Fibroblast of villous mesenchyme (primary cell): ENCODE measurements around the gene MSI2. TPM values are rescaled to one million over a fixed set of nuclear protein-coding genes. Genes with fewer than 3 reads are reported as not detected.
A peak's percentile ranks its signal among the peaks of the same experiment; 100 is the strongest.

Source experiments
- DNase-seq: peaks from one replicate; pipeline ENCODE4 v3.0.0-alpha.2; 2010; ENCODE audit warnings: low read depth
- H3K4me3 ChIP-seq: 2 replicates; pipeline ENCODE4 v1.5.1; 2011; ENCODE audit warnings: low read depth, mild to moderate bottlenecking, low read length
- total RNA-seq: library from RNA; depleted of rRNA; stranded (reverse); fragments of >200 nt; gene quantifications from 2 replicates; pipeline ENCODE4 v1.2.3, GENCODE V29; 2012
- TF ChIP-seq, protein P1 (sequence below): IDR thresholded peaks from 2 replicates; pipeline ENCODE4 v1.5.1; 2012; ENCODE audit warnings: low read depth, mild to moderate bottlenecking, low read length; ENCODE audit not compliant: insufficient read depth

Gene MSI2
- total RNA-seq, 1 donor, result 50.1 TPM

DNA sequence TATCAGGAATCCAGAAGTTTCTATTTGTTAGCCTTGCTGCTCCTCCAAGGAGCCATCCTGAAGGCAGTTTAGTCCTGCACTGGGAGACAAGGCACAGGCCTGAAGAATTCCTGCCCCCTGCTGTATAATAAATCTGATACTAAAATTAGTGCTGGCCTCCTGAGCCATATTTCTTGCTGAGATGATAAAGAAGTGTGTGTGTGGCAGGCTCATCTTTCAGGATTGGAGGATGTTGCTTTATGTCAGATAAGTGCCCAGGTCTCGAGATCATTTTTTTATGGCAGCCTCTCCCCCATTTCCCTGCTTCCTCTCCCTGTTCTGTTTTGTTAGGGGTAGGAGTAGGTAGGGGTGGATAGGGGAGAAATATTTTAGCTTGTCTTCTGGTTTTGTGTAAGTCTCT is 26.0 kb downstream of the MSI2 start:
- no peak overlapping the region for H3K4me3 ChIP-seq
- DNase-seq, result no peak
- TF ChIP-seq, protein P1, sequence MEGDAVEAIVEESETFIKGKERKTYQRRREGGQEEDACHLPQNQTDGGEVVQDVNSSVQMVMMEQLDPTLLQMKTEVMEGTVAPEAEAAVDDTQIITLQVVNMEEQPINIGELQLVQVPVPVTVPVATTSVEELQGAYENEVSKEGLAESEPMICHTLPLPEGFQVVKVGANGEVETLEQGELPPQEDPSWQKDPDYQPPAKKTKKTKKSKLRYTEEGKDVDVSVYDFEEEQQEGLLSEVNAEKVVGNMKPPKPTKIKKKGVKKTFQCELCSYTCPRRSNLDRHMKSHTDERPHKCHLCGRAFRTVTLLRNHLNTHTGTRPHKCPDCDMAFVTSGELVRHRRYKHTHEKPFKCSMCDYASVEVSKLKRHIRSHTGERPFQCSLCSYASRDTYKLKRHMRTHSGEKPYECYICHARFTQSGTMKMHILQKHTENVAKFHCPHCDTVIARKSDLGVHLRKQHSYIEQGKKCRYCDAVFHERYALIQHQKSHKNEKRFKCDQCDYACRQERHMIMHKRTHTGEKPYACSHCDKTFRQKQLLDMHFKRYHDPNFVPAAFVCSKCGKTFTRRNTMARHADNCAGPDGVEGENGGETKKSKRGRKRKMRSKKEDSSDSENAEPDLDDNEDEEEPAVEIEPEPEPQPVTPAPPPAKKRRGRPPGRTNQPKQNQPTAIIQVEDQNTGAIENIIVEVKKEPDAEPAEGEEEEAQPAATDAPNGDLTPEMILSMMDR, result no peak

DNA sequence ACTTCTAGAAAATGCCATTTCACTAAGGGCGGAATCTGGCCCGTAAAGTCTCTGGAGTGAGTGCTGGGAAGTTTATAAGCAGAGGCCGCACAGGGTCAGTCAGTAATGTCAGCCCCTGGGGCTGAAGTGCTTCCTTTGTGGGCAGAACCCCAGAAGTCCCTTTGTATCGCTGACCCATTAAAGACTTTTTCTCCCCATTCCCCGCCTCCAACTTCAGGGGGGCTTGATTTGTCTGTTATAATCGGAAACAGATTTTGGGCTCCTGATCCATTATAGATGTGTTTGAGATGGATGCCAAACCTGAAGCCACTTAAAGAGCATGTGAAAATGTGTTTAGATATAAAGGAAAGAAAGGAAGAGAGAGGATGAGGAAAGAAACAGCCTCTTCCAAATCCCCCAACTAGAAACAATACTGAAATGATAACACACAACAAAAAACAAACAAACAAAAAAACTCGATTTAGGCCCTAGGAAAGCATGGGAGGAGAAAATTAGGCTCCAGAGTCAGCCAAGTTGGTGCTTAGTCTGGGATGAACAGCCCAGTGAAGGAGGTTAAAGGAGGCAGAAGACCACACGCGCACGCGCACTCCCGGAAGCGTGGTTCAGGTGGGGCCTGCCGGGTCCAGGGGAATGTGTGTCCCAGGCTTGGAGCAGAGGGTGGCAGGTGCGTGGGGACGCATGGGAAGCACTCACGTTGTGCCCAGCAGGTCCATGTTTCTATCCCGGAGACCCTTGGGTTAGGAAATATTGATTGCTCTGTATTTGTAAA is 27.1 kb downstream of the MSI2 start:
- TF ChIP-seq, protein P1, result no peak

DNA sequence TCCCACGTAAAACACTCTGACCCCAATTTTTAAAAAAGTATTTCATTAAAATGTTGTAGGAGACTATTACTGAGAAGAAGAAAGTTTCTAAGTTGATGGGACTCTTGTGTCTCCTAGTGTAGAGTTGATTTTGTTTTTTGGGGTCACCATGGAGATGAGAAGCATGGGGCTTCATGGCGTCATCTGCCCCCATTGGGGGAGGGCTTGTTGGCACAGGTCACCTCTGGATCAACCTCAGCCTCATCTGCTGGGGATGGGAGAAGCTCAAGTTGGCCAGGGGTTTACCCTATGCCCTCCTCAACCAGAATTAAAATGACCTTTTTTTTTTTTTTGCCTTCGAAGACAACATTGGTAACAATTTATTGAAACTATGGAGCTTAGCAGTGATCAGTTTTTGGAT is 28.3 kb downstream of the MSI2 start:
- DNase-seq, result no peak
- TF ChIP-seq, protein P1, result no peak

More for the DNA sequence above, 27.1 kb downstream of the MSI2 start:
- no peak overlapping the region for H3K4me3 ChIP-seq
- DNase-seq, result no peak

DNA sequence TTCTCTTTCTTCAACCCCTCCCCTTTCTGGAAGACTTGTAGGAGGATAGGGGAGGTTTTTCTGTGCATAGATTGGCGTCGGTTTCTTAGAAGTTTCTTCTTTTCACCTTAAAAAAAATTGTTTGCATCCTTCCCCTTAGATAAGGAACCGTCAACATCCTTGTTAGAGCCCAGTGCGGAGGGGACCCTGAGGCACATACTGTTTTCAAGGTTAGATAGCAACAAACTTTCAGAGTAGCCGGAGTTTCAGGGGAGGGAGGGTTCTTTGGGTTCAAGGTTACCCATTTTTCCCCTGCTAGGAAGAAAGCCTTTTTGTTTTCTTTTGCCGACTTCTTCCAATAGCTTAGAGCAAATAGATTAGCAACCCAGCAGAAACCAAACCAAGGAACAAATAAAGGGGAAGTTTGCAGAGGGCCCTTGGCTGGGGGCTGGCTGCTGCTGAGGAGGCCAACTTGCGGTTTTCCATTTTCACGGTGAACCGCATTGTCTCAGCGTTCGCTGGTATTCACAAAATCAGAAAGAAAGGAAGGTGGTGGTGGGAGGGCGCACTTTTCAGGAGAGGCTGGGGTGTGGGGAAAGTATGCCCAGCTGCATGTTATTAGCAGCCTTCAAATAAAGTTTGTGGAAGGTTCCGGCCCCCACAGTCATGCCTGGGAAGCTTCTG is 28.8 kb downstream of the MSI2 start:
- H3K4me3 ChIP-seq, result no peak overlapping the region
- DNase-seq, result no peak
- TF ChIP-seq, protein P1, result no peak

More for the DNA sequence above, 28.3 kb downstream of the MSI2 start:
- no peak overlapping the region for H3K4me3 ChIP-seq

DNA sequence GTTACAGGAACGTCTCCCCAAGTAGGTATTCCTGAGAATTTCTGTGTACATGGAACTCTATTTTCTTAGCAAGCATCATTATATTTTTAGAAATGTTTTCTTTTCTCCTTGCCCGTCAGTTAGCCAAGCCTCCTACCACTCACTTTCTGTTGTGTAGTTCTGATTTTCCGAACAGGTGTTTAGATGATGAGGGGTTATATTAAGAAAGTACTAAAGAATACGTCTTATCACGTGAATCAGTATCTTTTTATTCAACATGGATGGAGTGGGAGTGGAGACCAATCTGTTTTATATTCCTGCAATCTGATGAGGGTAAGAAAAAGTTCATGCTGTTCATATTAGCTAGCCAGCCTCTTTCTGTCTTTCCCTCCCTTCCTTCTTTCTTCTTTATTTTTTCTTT is 29.4 kb downstream of the MSI2 start:
- no peak overlapping the region for H3K4me3 ChIP-seq
- TF ChIP-seq, protein P1, result no peak
- no peak for DNase-seq

DNA sequence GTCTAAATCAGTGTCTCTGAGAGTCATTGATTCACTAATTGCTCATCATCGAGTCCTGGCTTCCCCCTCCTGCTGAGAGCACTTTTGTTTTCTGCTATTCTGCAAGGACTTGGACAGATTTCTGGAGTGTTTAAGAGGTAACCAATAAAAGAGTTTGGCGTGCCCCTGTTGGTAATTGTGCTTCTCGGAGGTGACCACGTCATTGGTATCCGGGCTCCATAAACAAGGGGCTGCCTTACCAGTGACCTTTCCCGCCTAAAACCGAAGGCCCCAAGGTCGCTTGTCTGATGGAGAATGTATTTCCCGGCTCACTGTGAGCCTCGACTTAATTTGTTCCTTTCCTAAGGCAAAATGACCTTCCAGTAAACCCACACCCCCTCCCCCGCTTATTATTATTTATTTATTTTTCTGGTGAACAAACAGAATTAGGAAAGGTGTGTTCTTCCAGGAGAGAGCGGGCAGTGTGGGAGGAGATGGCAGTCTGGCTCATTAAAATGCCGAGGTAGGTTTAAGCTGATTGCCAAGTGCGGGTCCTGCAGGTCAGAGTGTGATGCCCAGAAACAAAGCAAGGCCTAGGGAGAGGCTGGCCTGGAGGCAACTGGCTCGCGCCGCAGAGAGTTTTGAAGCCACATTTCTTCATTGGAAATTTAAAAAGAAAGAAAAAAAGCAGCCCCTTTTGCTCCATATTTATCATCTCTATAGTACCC is 30.2 kb downstream of the MSI2 start:
- DNase-seq, result peak; percentile 12
- no peak overlapping the region for H3K4me3 ChIP-seq
- TF ChIP-seq, protein P1, result no peak
